Stimulated activated naive CD8-positive, alpha-beta T cell treated with anti-CD3 and anti-CD28 coated beads, Interleukin-15, amount 100 ng/mL, for 72 hours (primary cell): ENCODE results near the gene TRIM27.
"Not testable (repeated sequence)": the region's sequence is repeated elsewhere in the genome, so short reads cannot be mapped to it uniquely, and the experiment has no call there.

Source experiments
- ATAC-seq: fragments of 150-1000 bp; cut with Tn5 transposase; 2 replicates; pipeline ENCODE4 v1.10.0; 2021; ENCODE audit warnings: mild to moderate bottlenecking, moderate library complexity
- DNase-seq, 2 donors: peaks; one replicate each; pipeline ENCODE4 v3.0.0; 2021 to 2022
- H3K27ac Mint-ChIP-seq, 2 donors: one replicate each; pipeline ENCODE4 v1.8.0; 2022; ENCODE audit warnings: mild to moderate bottlenecking in 2 of 2, mixed read lengths in 2 of 2, moderate library complexity in 2 of 2
- H3K27me3 Mint-ChIP-seq: one replicate; pipeline ENCODE4 v1.8.0; 2022; ENCODE audit warnings: mixed read lengths
- H3K4me1 Mint-ChIP-seq: one replicate; pipeline ENCODE4 v1.8.0; 2022; ENCODE audit warnings: mild to moderate bottlenecking, mixed read lengths
- H3K4me3 Mint-ChIP-seq, 2 donors: one replicate each; pipeline ENCODE4 v1.8.0; 2022; ENCODE audit warnings: mild to moderate bottlenecking in 2 of 2, mixed read lengths in 2 of 2, moderate library complexity in 1 of 2
- H3K9me3 Mint-ChIP-seq, 2 donors: one replicate each; pipeline ENCODE4 v1.8.0; 2022; ENCODE audit warnings: mixed read lengths in 2 of 2

TRIM27 gene, protein sequence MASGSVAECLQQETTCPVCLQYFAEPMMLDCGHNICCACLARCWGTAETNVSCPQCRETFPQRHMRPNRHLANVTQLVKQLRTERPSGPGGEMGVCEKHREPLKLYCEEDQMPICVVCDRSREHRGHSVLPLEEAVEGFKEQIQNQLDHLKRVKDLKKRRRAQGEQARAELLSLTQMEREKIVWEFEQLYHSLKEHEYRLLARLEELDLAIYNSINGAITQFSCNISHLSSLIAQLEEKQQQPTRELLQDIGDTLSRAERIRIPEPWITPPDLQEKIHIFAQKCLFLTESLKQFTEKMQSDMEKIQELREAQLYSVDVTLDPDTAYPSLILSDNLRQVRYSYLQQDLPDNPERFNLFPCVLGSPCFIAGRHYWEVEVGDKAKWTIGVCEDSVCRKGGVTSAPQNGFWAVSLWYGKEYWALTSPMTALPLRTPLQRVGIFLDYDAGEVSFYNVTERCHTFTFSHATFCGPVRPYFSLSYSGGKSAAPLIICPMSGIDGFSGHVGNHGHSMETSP

DNA sequence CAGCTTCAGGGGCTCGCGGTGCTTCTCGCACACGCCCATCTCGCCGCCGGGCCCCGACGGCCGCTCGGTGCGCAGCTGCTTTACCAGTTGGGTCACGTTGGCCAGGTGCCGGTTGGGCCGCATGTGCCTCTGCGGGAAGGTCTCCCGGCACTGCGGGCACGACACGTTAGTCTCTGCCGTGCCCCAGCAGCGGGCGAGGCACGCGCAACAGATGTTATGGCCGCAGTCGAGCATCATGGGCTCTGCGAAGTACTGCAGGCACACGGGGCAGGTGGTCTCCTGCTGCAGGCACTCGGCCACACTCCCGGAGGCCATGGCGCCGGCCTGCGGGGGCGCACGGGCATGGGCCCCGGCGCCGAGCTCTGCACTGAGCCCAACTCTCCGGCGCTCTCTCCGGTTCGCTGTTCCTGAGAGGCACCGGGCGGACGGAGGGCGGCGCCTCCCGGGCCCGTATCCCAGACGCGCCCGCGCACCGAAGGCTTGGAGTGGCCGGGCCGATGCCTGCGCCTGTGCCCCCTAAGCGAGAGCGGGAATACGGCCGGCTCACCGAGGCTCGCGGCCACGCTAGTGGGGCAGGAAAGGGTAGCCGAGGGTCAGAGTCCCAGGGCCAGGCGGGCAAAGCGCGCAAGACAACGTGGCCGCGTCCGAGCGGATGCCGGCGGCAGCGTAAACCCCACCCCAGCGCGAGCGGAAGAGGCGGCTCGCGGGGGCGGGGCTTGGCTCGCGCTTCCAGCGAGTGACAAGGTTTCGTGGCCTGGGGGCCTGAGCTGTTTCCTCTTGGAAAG is at the start of gene TRIM27:
TSS of gene TRIM27 (minus strand) at position 668 of the 785 bp plus-strand sequence. CDS start at position 315, 353 bp downstream.
- peak; percentile 73 to 80 for DNase-seq
- Mint-ChIP-seq H3K4me1 (peaks cover 30% of the 10 kb centered on the region), H3K4me3 (peak within 1 kb of the TSS; percentile 91 to 95), H3K9me3 (no peaks in the 10 kb centered on the region), H3K27me3 (no peaks in the 10 kb centered on the region), H3K27ac (peak within 1 kb of the TSS; percentile 93 to 95)
- ATAC-seq: peak; percentile 91

DNA sequence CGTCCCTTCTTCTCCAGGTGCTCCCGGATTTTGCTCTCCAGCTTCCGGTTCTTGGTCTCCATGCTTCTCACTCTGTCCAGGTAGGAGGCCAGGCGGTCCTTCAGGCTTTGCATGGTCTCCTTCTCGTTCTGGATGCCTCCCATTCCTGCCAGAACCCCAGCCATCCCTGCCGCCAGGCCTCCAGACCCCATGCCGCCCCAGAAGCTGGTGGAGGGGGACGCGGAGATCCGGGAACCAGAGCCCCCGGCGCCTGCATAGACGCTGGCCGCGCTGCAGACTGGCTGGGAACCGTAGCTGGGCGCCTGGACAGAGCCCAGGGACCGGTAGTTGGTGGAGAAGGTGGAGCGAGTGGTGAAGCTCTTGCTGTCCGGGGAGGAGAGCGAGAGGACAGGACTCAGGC is 46.3 kb upstream of the TRIM27 start:
- H3K4me1 Mint-ChIP-seq, H3K4me3 Mint-ChIP-seq, H3K27ac Mint-ChIP-seq, ATAC-seq, DNase-seq: not testable (repeated sequence)
- Mint-ChIP-seq H3K9me3 (peaks cover 19 to 24% of the 10 kb centered on the region in 2 donors), H3K27me3 (peaks cover 14% of the 10 kb centered on the region)

DNA sequence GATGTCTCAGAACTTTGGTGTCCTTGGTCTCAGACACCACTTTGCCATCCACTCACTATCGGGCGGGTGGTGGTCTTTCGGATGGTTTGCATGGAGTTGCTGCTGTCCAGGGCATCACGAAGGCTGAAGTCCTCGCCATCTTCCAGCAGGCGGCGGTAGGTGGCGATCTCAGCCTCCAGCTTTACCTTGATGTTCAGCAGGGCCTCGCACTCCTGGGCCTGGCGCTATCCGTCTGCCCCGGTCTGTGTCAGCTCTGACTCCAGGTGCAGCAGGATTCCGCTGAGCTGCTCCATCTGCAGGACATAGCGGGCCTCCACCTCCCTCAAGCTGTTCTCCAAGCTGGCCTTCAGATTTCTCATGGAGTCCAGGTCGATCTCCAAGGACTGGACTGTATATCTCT is 45.3 kb upstream of the TRIM27 start:
- Mint-ChIP-seq H3K9me3 (peaks cover 19 to 24% of the 10 kb centered on the region in 2 donors), H3K27me3 (peaks cover 14% of the 10 kb centered on the region), H3K27ac (no peak overlapping the region), H3K4me1 (no peaks in the 10 kb centered on the region), H3K4me3 (no peak overlapping the region)
- ATAC-seq: no peak
- no peak for DNase-seq

DNA sequence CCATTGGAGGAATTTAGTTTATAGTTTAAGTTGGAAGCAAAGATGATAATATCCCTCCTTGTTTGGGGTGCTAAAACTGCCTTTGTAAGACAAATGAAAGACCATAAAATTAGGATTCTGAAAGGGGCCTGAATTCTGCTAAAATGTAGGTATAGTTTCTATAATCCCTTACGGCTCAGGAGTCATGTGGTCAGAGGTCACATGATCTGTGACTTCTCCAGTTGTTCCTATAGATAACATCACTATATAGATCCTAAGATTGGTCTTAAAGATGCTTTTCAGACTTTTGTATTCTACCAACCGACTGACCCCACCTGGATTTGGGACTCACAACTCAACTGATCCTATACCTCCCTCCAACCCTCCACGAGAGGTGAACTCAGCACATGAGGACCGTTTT is 44.7 kb upstream of the TRIM27 start:
- no peak overlapping the region for H3K27ac Mint-ChIP-seq
- no peak for ATAC-seq
- no peak overlapping the region for H3K4me3 Mint-ChIP-seq
- no peaks in the 10 kb centered on the region for H3K4me1 Mint-ChIP-seq
- peaks cover 19 to 24% of the 10 kb centered on the region in 2 donors for H3K9me3 Mint-ChIP-seq
- peaks cover 17% of the 10 kb centered on the region for H3K27me3 Mint-ChIP-seq
- no peak for DNase-seq

DNA sequence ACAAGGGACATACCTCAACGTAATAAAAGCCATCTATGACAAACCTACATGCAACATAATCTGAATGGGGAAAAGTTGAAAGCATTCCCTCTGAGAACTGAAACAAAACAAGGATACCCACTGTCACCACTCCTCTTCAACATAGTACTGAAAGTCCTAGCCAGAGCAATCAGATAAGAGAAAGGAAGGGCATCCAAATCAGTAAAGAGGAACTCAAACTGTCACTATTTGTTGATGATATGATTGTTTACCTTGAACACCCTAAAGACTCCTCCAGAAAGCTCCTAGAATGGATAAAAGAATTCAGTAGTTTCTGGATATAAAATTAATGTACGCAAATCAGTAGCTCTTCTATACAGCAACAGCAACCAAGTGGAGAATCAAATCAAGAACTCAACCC is 41.9 kb upstream of the TRIM27 start:
- no peak overlapping the region for H3K27ac Mint-ChIP-seq
- ATAC-seq (no peak), DNase-seq (no peak)
- no peak overlapping the region for H3K4me3 Mint-ChIP-seq
- peaks cover 19 to 24% of the 10 kb centered on the region in 2 donors for H3K9me3 Mint-ChIP-seq
- H3K27me3 Mint-ChIP-seq: peaks cover 35% of the 10 kb centered on the region
- no peaks in the 10 kb centered on the region for H3K4me1 Mint-ChIP-seq

DNA sequence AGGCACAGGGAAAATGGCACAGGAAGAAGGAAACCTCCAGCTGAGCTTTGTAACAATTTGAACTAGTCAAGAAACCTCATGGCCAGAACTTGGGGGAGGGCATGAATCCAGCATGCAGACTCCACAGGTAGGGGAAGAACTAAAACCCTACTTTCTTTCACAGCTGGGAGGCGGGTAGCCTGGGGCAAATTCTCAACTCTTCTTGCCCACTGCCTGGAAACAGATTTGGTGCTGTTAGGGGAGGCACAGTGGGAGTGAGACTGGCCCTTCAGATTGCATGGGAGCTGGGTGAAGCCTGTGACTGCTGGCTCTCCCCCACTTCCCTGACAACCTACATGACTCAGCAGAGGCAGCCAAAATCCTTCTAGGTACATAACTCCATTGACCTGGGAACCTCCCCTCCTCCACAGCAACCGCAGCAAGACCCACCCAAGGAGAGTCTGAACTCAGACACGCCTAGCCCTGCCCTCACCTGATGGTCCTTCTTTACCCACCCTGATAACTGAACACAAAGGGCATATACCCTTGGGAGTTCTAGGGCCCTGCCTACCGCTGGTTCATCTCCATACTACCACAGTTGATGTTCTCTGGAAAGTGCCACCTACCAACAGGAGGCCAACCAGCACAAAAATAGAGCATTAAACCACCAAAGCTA is 37.2 kb upstream of the TRIM27 start:
- ATAC-seq: no peak
- Mint-ChIP-seq H3K4me3 (no peak overlapping the region), H3K27ac (no peak overlapping the region), H3K4me1 (no peaks in the 10 kb centered on the region), H3K9me3 (no peaks in the 10 kb centered on the region), H3K27me3 (peaks cover 68% of the 10 kb centered on the region)
- DNase-seq: no peak

DNA sequence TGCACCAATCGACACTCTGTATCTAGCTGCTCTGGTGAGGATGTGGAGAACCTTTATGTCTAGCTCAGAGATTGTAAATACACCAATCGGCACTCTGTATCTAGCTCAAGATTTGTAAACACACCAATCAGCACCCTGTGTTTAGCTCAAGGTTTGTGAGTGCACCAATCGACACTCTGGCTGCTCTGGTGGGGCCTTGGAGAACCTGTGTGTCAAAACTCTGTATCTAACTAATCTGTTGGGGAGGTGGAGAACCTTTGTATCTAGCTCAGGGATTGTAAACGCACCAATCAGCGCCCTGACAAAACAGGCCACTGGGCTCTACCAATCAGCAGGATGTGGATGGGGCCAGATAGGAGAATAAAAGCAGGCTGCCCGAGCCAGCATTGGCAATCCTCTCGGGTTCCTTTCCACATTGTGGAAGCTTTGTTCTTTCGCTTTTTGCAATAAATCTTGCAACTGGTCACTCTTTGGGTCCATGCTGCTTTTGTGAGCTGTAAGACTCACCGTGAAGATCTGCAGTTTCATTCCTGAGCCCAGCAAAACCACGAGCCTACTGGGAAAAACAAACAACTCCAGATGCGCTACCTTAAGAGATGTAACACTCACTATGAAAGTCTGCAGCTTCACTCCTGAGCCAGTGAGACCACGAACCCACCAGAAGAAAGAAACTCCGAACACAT is 34.9 kb upstream of the TRIM27 start:
- Mint-ChIP-seq H3K4me1 (peaks cover 16% of the 10 kb centered on the region), H3K27me3 (peaks cover 60% of the 10 kb centered on the region)
- not testable (repeated sequence) for H3K27ac Mint-ChIP-seq, H3K9me3 Mint-ChIP-seq, DNase-seq, ATAC-seq, H3K4me3 Mint-ChIP-seq

DNA sequence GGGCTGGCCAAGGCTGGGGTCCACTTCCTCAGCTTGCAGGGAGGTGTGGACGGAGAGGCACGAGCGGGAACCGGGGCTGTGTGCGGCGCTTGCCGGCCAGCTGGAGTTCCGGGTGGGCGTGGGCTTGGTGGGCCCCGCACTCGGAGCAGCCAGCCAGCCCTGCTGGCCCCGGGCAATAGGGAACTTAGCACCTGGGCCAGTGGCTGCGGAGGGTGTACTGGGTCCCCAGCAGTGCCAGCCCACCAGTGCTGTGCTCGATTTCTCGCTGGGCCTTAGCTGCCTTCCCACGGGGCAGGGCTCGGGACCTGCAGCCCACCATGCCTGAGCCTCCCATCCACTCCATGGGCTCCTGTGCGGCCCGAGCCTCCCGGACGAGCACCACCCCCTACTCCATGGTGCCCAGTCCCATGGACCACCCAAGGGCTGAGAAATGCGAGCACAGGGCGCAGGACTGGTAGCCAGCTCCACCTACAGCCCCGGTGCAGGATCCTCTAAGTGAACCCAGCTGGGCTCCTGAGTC is 34.1 kb upstream of the TRIM27 start:
- Mint-ChIP-seq H3K4me1 (peaks cover 22% of the 10 kb centered on the region), H3K27me3 (peaks cover 59% of the 10 kb centered on the region)
- not testable (repeated sequence) for ATAC-seq, H3K27ac Mint-ChIP-seq, H3K4me3 Mint-ChIP-seq, H3K9me3 Mint-ChIP-seq, DNase-seq

DNA sequence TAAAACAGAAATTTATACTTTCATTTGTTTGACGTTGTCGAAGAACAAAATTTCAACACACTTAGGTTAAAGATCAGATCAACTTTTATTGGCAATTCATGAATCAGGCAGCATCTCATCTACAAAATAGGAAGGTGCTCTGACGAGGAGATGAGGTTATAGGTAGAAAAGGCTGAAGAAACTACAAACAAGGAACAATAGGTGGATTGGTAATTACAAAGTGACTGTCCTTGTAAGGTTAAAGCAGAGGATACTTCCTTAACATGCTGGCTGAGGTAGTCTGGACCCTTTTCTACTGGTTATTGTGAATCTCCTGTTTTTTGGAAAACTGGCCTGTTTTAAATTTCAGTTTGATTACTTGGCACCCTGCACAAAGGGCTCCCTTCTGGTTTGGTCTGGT is 32.5 kb upstream of the TRIM27 start:
- H3K27ac Mint-ChIP-seq: no peak overlapping the region
- no peak for DNase-seq
- no peak overlapping the region for H3K4me3 Mint-ChIP-seq
- peaks cover 25% of the 10 kb centered on the region for H3K4me1 Mint-ChIP-seq
- no peaks in the 10 kb centered on the region for H3K9me3 Mint-ChIP-seq
- no peak for ATAC-seq
- H3K27me3 Mint-ChIP-seq: peaks cover 47% of the 10 kb centered on the region

DNA sequence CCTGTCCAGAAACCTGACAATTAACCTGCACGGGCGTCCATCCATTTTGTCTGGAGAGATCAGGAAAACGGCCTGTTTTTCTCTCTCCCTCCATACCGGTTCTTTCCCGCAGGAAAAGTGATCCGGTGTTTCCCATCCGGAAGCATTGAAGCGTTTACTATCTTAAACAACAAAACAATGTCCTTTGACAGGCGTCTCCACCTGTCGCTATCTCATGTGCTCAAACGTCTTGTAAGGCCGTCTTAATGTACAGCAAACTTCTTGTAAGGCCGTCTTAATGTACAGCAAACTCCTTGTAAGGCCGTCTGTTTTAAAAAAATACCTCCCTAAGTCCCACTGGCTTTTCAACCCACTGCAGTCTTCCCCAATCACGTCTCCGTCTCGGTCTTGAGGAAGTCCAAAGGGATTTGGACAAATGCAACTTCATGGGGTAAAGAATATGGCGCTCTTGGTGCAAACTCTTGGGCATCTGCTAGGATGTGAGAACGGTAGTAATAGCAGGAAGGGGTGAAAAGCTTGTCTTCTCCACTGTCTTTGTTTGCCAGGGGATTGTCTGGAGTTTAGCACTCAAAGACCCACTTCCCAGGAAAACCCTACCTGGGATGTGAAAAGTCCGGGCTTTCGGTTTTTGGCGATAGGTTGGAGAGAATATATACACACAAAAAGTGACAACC is 29.9 kb upstream of the TRIM27 start:
- H3K4me3 Mint-ChIP-seq: peak overlapping the region; percentile 77 to 82
- peaks cover 31% of the 10 kb centered on the region for H3K4me1 Mint-ChIP-seq
- H3K9me3 Mint-ChIP-seq: no peaks in the 10 kb centered on the region
- DNase-seq (no peak), ATAC-seq (no peak)
- H3K27ac Mint-ChIP-seq: peak overlapping the region; percentile 91 to 97
- peaks cover 23% of the 10 kb centered on the region for H3K27me3 Mint-ChIP-seq

DNA sequence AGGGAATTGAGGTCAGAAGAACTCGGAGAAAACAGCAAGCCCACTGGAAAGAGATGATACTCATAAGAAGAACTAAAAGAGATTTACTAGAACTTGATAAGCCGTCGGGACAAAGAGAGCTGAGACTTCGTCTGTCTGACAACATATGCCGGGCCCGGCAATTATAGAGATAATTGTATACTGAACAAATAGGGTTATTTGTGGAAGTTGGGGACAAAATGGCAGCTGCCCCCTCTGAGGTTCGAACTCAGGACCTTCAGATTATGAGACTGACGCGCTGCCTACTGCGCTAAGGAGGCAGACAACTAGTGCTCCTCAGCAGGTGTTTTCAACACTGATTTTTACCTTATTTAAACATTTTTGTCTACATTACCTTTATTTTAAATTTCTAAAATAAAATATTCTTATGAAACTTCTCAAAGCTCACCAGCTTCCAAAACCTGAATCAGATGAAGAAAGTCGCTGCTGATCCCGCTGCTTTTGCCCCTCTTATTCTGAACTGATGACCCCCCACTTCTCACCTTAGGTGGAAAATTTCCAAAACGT is 29.3 kb upstream of the TRIM27 start:
- peaks cover 18% of the 10 kb centered on the region for H3K27me3 Mint-ChIP-seq
- ATAC-seq (peak; percentile 89), DNase-seq (peak; percentile 53 to 70)
- peaks cover 31% of the 10 kb centered on the region for H3K4me1 Mint-ChIP-seq
- peak overlapping the region; percentile 77 to 82 for H3K4me3 Mint-ChIP-seq
- peak overlapping the region; percentile 91 to 97 for H3K27ac Mint-ChIP-seq
- no peaks in the 10 kb centered on the region for H3K9me3 Mint-ChIP-seq

DNA sequence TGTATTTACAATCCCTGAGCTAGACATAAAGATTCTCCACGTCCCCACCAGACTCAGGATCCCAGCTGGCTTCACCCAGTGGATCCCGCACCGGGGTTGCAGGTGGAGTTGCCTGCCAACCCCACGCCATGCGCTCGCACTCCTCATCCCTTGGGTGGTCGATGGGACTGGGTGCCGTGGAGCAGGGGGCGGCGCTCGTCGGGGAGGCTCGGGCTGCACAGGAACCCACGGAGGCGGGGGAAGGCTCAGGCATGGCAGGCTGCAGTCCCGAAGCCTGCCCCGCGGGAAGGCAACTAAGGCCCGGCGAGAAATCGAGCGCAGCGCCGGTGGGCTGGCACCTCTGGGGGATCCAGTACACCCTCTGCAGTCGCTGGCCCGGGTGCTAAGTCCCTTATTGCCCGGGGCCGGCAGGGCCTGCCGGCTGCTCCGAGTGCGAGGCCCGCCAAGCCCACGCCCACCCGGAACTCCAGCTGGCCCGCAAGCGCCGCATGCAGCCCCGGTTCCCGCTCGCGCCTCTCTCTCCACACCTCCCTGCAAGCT is 25.9 kb upstream of the TRIM27 start:
- H3K9me3 Mint-ChIP-seq, H3K4me3 Mint-ChIP-seq, H3K27me3 Mint-ChIP-seq, H3K27ac Mint-ChIP-seq, ATAC-seq, DNase-seq: not testable (repeated sequence)
- peaks cover 24% of the 10 kb centered on the region for H3K4me1 Mint-ChIP-seq

DNA sequence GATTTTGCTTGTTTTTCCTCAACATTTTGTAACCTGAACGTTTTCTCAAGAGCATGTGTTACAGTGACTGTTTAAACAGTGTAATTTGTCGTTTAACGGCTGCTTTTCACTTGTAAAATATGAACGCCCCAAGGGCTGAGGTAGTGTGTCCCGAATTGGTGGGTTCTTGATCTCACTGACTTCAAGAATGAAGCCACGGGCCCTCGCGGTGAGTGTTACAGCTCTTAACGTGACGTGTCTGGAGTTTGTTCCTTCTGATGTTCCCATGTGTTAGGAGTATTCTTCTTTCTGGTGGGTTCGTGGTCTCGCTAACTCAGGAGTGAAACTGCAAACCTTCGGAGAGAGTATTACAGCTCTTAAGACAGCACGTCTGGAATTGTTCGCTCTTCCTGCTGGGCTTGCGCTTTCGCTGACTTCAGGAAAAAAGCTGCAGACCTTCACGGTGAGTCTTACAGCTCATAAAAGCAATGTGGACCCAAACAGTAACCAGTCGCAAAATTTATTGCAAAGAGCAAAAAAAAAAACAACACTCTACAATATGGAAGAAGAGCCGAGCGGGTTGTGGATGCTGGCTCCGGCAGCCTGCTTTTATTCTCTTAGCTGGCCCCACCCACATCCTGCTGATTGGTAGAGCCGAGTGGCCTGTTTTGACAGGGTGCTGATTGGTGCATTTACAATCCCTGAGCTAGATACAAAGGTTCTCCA is 25.1 kb upstream of the TRIM27 start:
- DNase-seq (no peak), ATAC-seq (no peak)
- H3K4me1 Mint-ChIP-seq: peaks cover 25% of the 10 kb centered on the region
- no peaks in the 10 kb centered on the region for H3K9me3 Mint-ChIP-seq
- no peak overlapping the region for H3K4me3 Mint-ChIP-seq
- no peaks in the 10 kb centered on the region for H3K27me3 Mint-ChIP-seq
- H3K27ac Mint-ChIP-seq: no peak overlapping the region
